ENCODE results near the gene VAPB.

The VAPB gene

DNA sequence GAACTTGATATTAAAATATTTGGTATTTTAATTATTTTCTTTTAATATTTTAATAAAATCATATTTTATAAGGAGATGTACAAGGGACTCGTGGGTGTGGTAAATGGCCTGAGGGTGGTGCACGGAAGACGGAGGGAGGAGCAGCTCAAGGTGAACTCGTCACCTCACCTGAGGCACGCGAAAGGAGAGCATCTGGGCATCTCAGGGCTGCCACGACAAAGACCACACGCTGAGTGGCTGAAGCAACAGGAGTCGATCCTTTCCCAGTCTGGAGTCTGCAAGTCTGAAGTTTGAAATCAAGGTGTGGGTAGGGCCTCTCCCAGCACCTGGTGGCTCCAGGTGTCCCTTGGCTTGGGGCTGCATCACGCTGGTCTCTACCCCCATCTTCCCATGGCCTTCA, 86.4 kb downstream of the VAPB start:
- H3K4me3 ChIP-seq: no peak overlapping the region
- H3K36me3 ChIP-seq (ENCODE audit: insufficient read depth, low read length): no peaks in the 10 kb centered on the region
- H3K9ac ChIP-seq (ENCODE audit: insufficient read length): no peak overlapping the region
- no peaks in the 10 kb centered on the region for H3K9me3 ChIP-seq (ENCODE audit: low read depth, low read length)
- DNase-seq (ENCODE audit: low read depth, low spot score): no peak
- TF ChIP-seq EZH2 (IDR thresholded peaks at IDR 0.05) (no peak), FOXP2 (optimal IDR thresholded peaks at IDR 0.05; ENCODE audit: control extremely low read depth, extremely low read length, insufficient read depth) (no peak), POLR2AphosphoS5 (IDR thresholded peaks at IDR 0.05; ENCODE audit: borderline replicate concordance, low read depth, low read length) (no peak)
- H3K27ac ChIP-seq: no peak overlapping the region

DNA sequence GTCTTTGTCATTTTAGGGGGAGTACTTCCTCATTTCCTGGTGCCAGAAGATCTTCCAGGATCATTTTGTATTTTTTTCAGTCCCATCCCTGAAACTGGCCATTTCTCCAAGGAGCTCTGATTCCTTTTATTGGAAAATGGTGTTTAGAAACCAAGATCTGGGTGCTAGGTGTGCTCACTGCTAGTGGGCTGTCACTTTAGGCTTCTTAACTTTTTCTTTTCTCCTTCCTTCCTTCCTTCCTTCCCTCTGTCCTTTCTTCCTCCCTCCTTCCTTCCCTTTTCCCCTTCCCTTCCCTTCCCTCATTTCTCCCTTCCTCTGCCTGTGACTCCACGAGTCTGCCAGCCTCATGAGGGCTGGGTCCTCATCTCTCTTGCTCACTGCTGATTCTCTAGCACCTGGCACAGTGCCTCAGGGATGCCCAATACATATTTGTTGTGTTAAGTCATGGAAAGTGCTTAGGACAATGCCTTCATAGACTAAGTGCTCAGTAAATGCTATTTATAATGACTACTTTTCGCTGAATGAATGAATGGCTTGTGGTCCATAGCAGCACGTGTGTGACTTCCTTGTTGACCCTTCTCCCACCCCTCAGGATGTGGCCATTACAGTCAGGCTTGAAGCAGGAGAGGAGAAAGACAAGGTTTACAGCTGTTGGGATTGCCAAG, 89.2 kb downstream of the VAPB start:
- TF ChIP-seq EZH2 (IDR thresholded peaks at IDR 0.05) (no peak), POLR2AphosphoS5 (IDR thresholded peaks at IDR 0.05; ENCODE audit: borderline replicate concordance, low read depth, low read length) (no peak), FOXP2 (optimal IDR thresholded peaks at IDR 0.05; ENCODE audit: control extremely low read depth, extremely low read length, insufficient read depth) (no peak)
- no peaks in the 10 kb centered on the region for H3K36me3 ChIP-seq (ENCODE audit: insufficient read depth, low read length)
- DNase-seq (ENCODE audit: low read depth, low spot score): no peak
- no peak overlapping the region for H3K9ac ChIP-seq (ENCODE audit: insufficient read length)
- no peak overlapping the region for H3K27ac ChIP-seq
- no peaks in the 10 kb centered on the region for H3K9me3 ChIP-seq (ENCODE audit: low read depth, low read length)
- H3K4me3 ChIP-seq: no peak overlapping the region

DNA sequence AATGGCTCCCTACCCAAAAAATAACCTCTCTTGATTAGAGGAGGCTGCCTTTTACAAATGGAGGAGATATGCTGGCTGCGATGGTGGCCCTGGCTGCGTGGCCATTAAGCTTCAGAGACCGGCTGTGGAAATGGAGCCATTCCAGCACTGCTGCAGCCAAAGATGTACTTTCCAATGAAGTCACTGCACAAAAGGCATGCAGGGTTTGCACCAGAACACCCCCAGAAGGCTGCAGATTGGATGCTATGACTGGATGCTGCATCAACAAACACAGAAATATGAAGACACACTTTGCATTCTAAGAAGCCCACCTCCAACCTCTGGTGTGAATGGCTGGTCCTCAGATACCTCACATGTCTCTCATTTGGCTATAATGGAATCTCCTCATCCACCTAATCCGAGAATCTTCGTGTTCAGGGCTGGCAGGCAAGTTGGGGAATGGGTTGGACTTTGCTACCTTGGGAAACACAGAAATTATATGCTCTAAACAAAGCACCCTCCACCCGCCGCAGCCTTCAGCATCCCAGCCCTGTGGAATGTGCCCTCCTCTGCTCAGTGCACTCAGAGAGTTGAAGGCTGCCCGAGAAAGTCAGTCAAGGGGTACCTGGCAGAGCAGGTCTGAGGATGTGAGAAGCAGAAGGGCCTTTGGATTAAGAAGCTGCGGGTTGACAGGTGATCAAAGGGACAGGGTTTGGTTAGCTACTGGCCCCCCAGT, 90.9 kb downstream of the VAPB start:
- TF ChIP-seq POLR2AphosphoS5 (IDR thresholded peaks at IDR 0.05; ENCODE audit: borderline replicate concordance, low read depth, low read length) (no peak), FOXP2 (optimal IDR thresholded peaks at IDR 0.05; ENCODE audit: control extremely low read depth, extremely low read length, insufficient read depth) (no peak), EZH2 (IDR thresholded peaks at IDR 0.05) (no peak)
- no peaks in the 10 kb centered on the region for H3K36me3 ChIP-seq (ENCODE audit: insufficient read depth, low read length)
- no peak overlapping the region for H3K9ac ChIP-seq (ENCODE audit: insufficient read length)
- no peaks in the 10 kb centered on the region for H3K9me3 ChIP-seq (ENCODE audit: low read depth, low read length)
- H3K4me3 ChIP-seq: no peak overlapping the region
- H3K27ac ChIP-seq: no peak overlapping the region
- DNase-seq (ENCODE audit: low read depth, low spot score): no peak

DNA sequence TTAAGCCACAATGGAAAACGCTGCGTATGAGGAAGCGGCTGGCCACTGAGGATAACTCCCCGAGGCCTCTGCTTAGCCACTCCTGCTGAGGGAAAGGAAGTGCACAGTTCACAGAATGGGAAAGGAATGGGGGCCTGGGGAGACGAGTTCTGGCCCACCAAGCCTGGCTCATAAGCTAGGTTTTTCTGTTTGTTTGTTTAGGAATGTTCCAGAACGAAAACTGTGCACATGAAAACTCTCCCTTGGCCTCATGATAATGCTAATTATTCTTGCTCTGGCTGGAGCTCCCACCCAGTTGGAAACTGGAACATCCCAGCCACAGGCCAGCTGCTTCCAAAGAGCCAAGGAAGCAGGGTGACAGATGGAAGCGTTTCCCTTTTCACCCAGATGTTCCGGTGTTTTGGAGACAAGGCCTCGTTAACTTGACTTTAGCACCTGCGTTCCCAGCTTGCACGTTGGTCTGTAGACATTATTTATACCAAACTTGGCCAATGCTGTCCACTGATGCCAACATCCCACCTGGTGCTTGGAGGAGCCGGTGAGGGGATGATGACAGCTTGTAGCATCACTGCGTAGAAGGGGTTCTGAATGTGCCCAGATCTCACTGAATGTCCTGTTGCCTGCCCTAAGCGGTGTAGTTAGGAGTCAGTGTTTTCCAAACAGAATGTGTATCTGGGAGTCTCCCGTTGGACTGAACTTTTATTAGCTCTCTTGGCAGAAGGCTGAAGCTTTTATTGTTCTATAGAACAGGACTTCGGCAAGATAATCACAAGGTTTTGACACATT, 91.7 kb downstream of the VAPB start:
- H3K36me3 ChIP-seq (ENCODE audit: insufficient read depth, low read length): no peaks in the 10 kb centered on the region
- H3K4me3 ChIP-seq: no peak overlapping the region
- H3K9ac ChIP-seq (ENCODE audit: insufficient read length): no peak overlapping the region
- no peak overlapping the region for H3K27ac ChIP-seq
- H3K9me3 ChIP-seq (ENCODE audit: low read depth, low read length): no peaks in the 10 kb centered on the region
- no peak for DNase-seq (ENCODE audit: low read depth, low spot score)
- TF ChIP-seq EZH2 (IDR thresholded peaks at IDR 0.05): no peak
- TF ChIP-seq POLR2AphosphoS5 (IDR thresholded peaks at IDR 0.05; ENCODE audit: borderline replicate concordance, low read depth, low read length): no peak
- TF ChIP-seq FOXP2 (optimal IDR thresholded peaks at IDR 0.05; ENCODE audit: control extremely low read depth, extremely low read length, insufficient read depth): no peak

DNA sequence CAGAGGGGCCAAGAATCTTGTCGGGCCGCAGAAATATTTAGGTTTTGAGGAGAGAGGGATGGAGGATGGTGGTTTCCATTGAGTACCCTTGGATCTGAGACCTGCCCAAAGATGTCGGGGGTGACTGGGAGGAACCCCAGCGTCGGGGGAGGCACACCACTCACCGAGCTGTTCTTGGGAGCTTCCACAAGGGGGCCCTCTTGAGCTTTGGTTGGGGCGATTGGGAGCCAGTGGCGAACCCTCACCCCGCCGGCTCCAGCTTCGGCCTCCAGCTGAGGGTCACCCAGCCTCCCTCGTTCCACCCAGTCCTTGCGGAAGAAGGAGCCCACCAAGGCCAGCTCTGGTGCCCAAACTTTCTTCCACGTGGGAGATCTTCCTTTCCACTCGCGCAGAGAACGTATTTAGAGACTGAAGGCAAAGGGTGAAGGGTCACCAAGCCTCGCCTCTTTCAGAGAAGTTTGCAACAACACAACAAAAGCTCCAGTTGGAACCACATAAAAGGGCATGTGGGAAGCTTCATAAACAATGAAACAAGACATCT, 92.5 kb downstream of the VAPB start:
- Histone ChIP-seq H3K9ac (ENCODE audit: insufficient read length) (no peak overlapping the region), H3K9me3 (ENCODE audit: low read depth, low read length) (0 out of 2 replicates have a peak, but pooled peaks cover 5% of the 10 kb centered on the region), H3K27ac (no peak overlapping the region), H3K4me3 (no peak overlapping the region), H3K36me3 (ENCODE audit: insufficient read depth, low read length) (no peaks in the 10 kb centered on the region)
- DNase-seq (ENCODE audit: low read depth, low spot score): no peak
- no peak for TF ChIP-seq EZH2 (IDR thresholded peaks at IDR 0.05)
- no peak for TF ChIP-seq POLR2AphosphoS5 (IDR thresholded peaks at IDR 0.05; ENCODE audit: borderline replicate concordance, low read depth, low read length)
- TF ChIP-seq FOXP2 (optimal IDR thresholded peaks at IDR 0.05; ENCODE audit: control extremely low read depth, extremely low read length, insufficient read depth): no peak

DNA sequence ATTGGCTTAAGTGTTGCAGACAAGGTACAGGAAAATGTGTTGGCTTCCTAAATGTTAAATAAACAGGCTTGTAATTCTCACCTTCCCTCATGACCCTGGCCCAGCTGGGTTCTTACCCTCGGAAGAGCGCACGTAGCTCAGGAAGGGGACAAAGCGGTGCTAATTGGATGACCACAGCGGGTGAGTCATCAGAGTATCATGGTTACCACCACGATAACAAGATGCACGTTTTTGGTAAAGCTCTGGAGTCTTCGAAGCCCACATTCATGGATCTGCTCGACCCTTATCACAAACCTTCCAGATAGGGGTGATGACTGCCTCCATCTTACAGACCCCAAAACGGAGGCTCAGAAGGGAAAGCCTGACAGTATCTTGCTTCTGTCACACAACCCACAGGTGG, 93.4 kb downstream of the VAPB start:
- Histone ChIP-seq H3K27ac (no peak overlapping the region), H3K4me3 (no peak overlapping the region), H3K9me3 (ENCODE audit: low read depth, low read length) (0 out of 2 replicates have a peak, but pooled peaks cover 8% of the 10 kb centered on the region), H3K9ac (ENCODE audit: insufficient read length) (no peak overlapping the region), H3K36me3 (ENCODE audit: insufficient read depth, low read length) (no peaks in the 10 kb centered on the region)
- no peak for DNase-seq (ENCODE audit: low read depth, low spot score)
- no peak for TF ChIP-seq POLR2AphosphoS5 (IDR thresholded peaks at IDR 0.05; ENCODE audit: borderline replicate concordance, low read depth, low read length)
- TF ChIP-seq FOXP2 (optimal IDR thresholded peaks at IDR 0.05; ENCODE audit: control extremely low read depth, extremely low read length, insufficient read depth): no peak
- no peak for TF ChIP-seq EZH2 (IDR thresholded peaks at IDR 0.05)

DNA sequence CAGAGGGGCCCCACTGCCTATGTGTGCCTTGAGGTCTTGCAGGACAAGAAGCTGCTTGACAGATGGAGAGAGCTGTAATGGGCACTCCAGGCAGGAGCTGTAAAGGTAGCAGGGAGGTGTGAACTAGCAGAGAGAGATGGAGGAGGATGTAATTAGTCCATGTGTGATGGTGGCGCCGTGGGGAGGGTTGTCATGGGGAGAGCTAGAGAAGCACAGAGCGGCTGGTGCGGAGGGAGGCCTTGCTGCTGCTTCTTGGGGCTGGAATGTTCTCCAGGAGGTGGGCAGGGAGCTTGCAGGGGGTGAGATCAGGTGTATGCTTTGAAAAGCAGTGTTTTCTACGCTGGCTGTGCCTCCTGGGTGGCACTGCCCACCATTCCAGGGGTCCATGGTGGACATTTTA, 94.0 kb downstream of the VAPB start:
- Histone ChIP-seq H3K9ac (ENCODE audit: insufficient read length) (no peak overlapping the region), H3K27ac (no peak overlapping the region), H3K36me3 (ENCODE audit: insufficient read depth, low read length) (no peaks in the 10 kb centered on the region), H3K9me3 (ENCODE audit: low read depth, low read length) (0 out of 2 replicates have a peak, but pooled peaks cover 8% of the 10 kb centered on the region), H3K4me3 (no peak overlapping the region)
- no peak for DNase-seq (ENCODE audit: low read depth, low spot score)
- TF ChIP-seq EZH2 (IDR thresholded peaks at IDR 0.05) (no peak), FOXP2 (optimal IDR thresholded peaks at IDR 0.05; ENCODE audit: control extremely low read depth, extremely low read length, insufficient read depth) (no peak), POLR2AphosphoS5 (IDR thresholded peaks at IDR 0.05; ENCODE audit: borderline replicate concordance, low read depth, low read length) (no peak)

DNA sequence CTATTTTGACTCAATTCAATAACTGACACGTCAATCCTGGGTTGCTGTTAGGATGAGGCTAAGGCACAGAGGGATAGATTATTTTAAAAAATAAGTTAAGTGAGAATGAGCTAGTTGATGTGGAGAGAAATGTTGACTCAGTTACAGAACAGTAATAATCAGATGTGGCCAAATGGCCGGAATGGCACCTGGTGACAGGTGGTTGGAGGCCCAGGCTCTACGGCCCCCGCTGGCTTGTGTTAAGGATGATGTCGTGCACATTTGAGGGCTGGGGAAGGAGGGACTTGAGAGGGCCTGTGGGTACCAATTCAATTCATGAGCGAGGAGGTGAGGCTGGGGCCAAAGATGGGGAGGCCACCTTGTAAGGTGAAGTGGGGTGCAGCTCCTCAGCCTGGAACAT, 94.4 kb downstream of the VAPB start:
- no peak overlapping the region for H3K4me3 ChIP-seq
- H3K9ac ChIP-seq (ENCODE audit: insufficient read length): no peak overlapping the region
- H3K9me3 ChIP-seq (ENCODE audit: low read depth, low read length): 0 out of 2 replicates have a peak, but pooled peaks cover 8% of the 10 kb centered on the region
- no peak for TF ChIP-seq POLR2AphosphoS5 (IDR thresholded peaks at IDR 0.05; ENCODE audit: borderline replicate concordance, low read depth, low read length)
- no peak for TF ChIP-seq EZH2 (IDR thresholded peaks at IDR 0.05)
- no peak for TF ChIP-seq FOXP2 (optimal IDR thresholded peaks at IDR 0.05; ENCODE audit: control extremely low read depth, extremely low read length, insufficient read depth)
- DNase-seq (ENCODE audit: low read depth, low spot score): no peak
- no peak overlapping the region for H3K27ac ChIP-seq
- no peaks in the 10 kb centered on the region for H3K36me3 ChIP-seq (ENCODE audit: insufficient read depth, low read length)

Measured in SK-N-MC (cell line).